ENCODE data around the gene EBNA1BP2. TPM values are rescaled to one million over a fixed set of nuclear protein-coding genes. Genes with fewer than 3 reads are reported as not detected.

The EBNA1BP2 gene
- total and polyA plus RNA-seq, 2 of the 13 experiments (the other 11 are each of a cell fraction or from before 2014, with no cell fraction given) = 27.1 to 102 TPM

GRCh38 chr1:43206600-43207228, 34.6 kb upstream of the EBNA1BP2 start (continued):
- no peak for TF ChIP-seq ZNF660 (CRISPR knock-in tag; IDR thresholded peaks at IDR 0.05; ENCODE audit: borderline replicate concordance, low read depth)
- TF ChIP-seq MED13 (CRISPR knock-in tag; IDR thresholded peaks at IDR 0.05) = no peak
- no peak for TF ChIP-seq ZFP36L2 (CRISPR knock-in tag; IDR thresholded peaks at IDR 0.05)
- TF ChIP-seq ZNF678 (CRISPR knock-in tag; IDR thresholded peaks at IDR 0.05) = no peak
- no peak for TF ChIP-seq ZNF615 (CRISPR knock-in tag; IDR thresholded peaks at IDR 0.05; ENCODE audit: borderline replicate concordance)
- no peak for TF ChIP-seq AHR (CRISPR knock-in tag; IDR thresholded peaks at IDR 0.05)
- no peak for TF ChIP-seq MTA1 (CRISPR knock-in tag; IDR thresholded peaks at IDR 0.05; ENCODE audit: borderline replicate concordance)
- no peak for TF ChIP-seq ZBTB14 (CRISPR knock-in tag; IDR thresholded peaks at IDR 0.05)
- TF ChIP-seq ATF6 (CRISPR knock-in tag; conservative IDR thresholded peaks at IDR 0.05) = no peak
- TF ChIP-seq IRF9 (CRISPR knock-in tag; IDR thresholded peaks at IDR 0.05; ENCODE audit: borderline replicate concordance) = no peak
- no peak; the same call in 1 of the 2 replicates for TF ChIP-seq ZNF788 (CRISPR knock-in tag; IDR thresholded peaks at IDR 0.05; ENCODE audit: borderline replicate concordance)
- TF ChIP-seq ZNF24 (IDR thresholded peaks at IDR 0.05) = no peak
- no peak for TF ChIP-seq TFDP2 (CRISPR knock-in tag; IDR thresholded peaks at IDR 0.05)
- TF ChIP-seq CBX1 (IDR thresholded peaks at IDR 0.05; ENCODE audit: low read depth) = no peak
- no peak for TF ChIP-seq SCMH1 (CRISPR knock-in tag; IDR thresholded peaks at IDR 0.05; ENCODE audit: borderline replicate concordance)
- TF ChIP-seq, protein P1, sequence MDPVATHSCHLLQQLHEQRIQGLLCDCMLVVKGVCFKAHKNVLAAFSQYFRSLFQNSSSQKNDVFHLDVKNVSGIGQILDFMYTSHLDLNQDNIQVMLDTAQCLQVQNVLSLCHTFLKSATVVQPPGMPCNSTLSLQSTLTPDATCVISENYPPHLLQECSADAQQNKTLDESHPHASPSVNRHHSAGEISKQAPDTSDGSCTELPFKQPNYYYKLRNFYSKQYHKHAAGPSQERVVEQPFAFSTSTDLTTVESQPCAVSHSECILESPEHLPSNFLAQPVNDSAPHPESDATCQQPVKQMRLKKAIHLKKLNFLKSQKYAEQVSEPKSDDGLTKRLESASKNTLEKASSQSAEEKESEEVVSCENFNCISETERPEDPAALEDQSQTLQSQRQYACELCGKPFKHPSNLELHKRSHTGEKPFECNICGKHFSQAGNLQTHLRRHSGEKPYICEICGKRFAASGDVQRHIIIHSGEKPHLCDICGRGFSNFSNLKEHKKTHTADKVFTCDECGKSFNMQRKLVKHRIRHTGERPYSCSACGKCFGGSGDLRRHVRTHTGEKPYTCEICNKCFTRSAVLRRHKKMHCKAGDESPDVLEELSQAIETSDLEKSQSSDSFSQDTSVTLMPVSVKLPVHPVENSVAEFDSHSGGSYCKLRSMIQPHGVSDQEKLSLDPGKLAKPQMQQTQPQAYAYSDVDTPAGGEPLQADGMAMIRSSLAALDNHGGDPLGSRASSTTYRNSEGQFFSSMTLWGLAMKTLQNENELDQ (CRISPR knock-in tag; IDR thresholded peaks at IDR 0.05; ENCODE audit: borderline replicate concordance) = no peak
- TF ChIP-seq, protein P2, sequence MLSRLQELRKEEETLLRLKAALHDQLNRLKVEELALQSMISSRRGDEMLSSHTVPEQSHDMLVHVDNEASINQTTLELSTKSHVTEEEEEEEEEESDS (CRISPR knock-in tag; IDR thresholded peaks at IDR 0.05; ENCODE audit: borderline replicate concordance) = no peak
- TF ChIP-seq ZBTB3 (CRISPR knock-in tag; IDR thresholded peaks at IDR 0.05; ENCODE audit: borderline replicate concordance, low read depth) = no peak
- no peak for TF ChIP-seq TFAP4 (IDR thresholded peaks at IDR 0.05; ENCODE audit: borderline replicate concordance, low read depth)
- TF ChIP-seq HES4 (CRISPR knock-in tag; IDR thresholded peaks at IDR 0.05; ENCODE audit: borderline replicate concordance) = no peak
- no peak; the same call in 1 of the 2 replicates for TF ChIP-seq RXRB (CRISPR knock-in tag; IDR thresholded peaks at IDR 0.05; ENCODE audit: borderline replicate concordance)
